Gastrocnemius medialis (tissue), 4 donors: ENCODE measurements around the gene MTREX. TPM values are rescaled to one million over a fixed set of nuclear protein-coding genes. Genes with fewer than 3 reads are reported as not detected.

ENCODE experiments used
- ATAC-seq, 2 donors: fragments of 150-250 bp; one replicate each; pipeline ENCODE4 v1.9.1; 2016
- DNase-seq, 2 donors: peaks; one replicate each; pipeline ENCODE4 v3.0.0-alpha.2; 2019
- H3K27ac ChIP-seq, 4 donors: fragments of 200-600 bp; sonication (generic); 1 replicate in 1 of 4; 2 replicates in 3 of 4; pipeline ENCODE4 v1.5.1; 2016 to 2018; ENCODE audit warnings: mild to moderate bottlenecking in 2 of 4, moderate library complexity in 1 of 4
- H3K27me3 ChIP-seq, 3 donors: fragments of 200-600 bp; sonication (generic) in 2 of 3; 1 replicate in 1 of 3; 2 replicates in 2 of 3; pipeline versions ENCODE4 v1.5.1 to v1.6.0; 2016 to 2019; ENCODE audit warnings: mild to moderate bottlenecking in 1 of 3, moderate library complexity in 1 of 3
- H3K36me3 ChIP-seq, 2 donors: fragments of 200-600 bp; sonication (generic) in 1 of 2; one replicate each; pipeline ENCODE4 v1.5.1; 2017 to 2018
- H3K4me1 ChIP-seq, 2 donors: fragments of 200-600 bp; sonication (generic) in 1 of 2; one replicate each; pipeline ENCODE4 v1.5.1; 2016 to 2017; ENCODE audit warnings: mild to moderate bottlenecking in 2 of 2
- H3K4me3 ChIP-seq, 4 donors: fragments of 200-600 bp; sonication (generic) in 3 of 4; 1 replicate in 1 of 4; 2 replicates in 3 of 4; pipeline ENCODE4 v1.5.1; 2016 to 2019; ENCODE audit warnings: mild to moderate bottlenecking in 2 of 4
- H3K9me3 ChIP-seq, 3 donors: fragments of 200-600 bp; sonication (generic) in 2 of 3; 1 replicate in 1 of 3; 2 replicates in 2 of 3; pipeline ENCODE4 v1.5.1; 2016 to 2019
- POLR2A ChIP-seq, 2 donors: fragments of 450-650 bp; IDR thresholded peaks; one replicate each; pipeline ENCODE4 v1.6.1; 2017; ENCODE audit warnings: antibody characterized with exemption in 2 of 2, mild to moderate bottlenecking in 2 of 2, moderate library complexity in 2 of 2
- in situ Hi-C, 4 donors: fragments of 200-750 bp; cut with MboI; loops; one replicate each; pipeline versions ENCODE4 v1.15.0 to v1.8.0; 2017; ENCODE audit warnings: low sequenced_read_pairs in 4 of 4
- intact Hi-C: fragments of 100-400 bp; cut with DNase I; formaldehyde crosslinking; loops from one replicate; pipeline ENCODE4 v1.15.1; 2023; ENCODE audit warnings: low total_unique reads
- total RNA-seq, 4 donors: library from RNA; depleted of rRNA; stranded (reverse); fragments of >200 nt; gene quantifications; one replicate each; pipeline versions ENCODE4 v1.1.0 to v1.2.3, GENCODE V29; 2016
- TF ChIP-seq, protein P1 (sequence below), 5 experiments: fragments of 450-650 bp in 3 of 5; fragments of 200-600 bp in 2 of 5; sonication (generic) in 2 of 5; IDR thresholded peaks in 4 of 5; conservative IDR thresholded peaks in 1 of 5; 1 replicate in 4 of 5; 2 replicates in 1 of 5; pipeline ENCODE4 v1.5.1; 2016 to 2019; ENCODE audit warnings: antibody characterized with exemption in 5 of 5, mild to moderate bottlenecking in 3 of 5, moderate library complexity in 3 of 5

The MTREX gene
- total RNA-seq, 4 donors from 2014 or later = 92.4 to 124 (median 109) TPM

DNA sequence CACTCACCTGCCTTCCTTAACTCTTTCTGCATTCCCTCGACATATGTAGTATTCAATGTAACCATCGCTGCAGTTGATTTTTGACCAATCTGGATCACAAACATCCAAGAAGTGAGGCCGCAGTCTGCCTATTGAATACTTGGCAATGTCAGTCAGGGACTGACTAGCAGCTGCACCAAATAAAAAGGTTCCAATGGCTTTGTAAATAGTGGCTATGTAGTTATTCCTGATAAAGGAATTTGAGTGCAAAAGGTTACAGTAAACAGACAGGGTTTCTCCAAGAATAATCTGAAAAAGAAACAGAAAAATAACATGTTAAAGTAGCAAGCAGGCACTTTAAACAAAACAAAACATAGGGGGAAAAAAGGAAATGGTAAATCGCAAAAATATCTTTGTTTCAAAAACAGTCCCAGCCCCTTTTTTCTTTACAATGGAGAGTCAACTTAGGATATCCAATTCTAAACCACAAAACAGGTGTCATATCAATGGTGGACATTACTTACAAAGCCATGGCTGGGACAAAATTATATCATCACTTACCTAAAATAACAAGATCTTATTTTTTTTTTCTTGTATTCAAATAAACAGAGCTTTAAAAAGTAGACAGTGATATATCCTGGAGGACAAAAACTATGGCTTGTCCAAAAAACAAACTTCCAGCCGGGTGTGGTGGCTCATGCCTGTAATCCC is 160.2 kb downstream of the MTREX start:
- in situ Hi-C loops (no loop called here), intact Hi-C loops (no loop called here)
- Histone ChIP-seq H3K27me3 (no peaks in the 10 kb centered on the region), H3K36me3 (peaks cover 0 to 19% of the 10 kb centered on the region in 2 donors), H3K4me3 (no peak overlapping the region), H3K27ac (peak overlapping the region; percentile 63 to 79 (median 67)), H3K4me1 (peaks cover 29 to 41% of the 10 kb centered on the region in 2 donors), H3K9me3 (no peaks in the 10 kb centered on the region)
- TF ChIP-seq POLR2A (IDR thresholded peaks at IDR 0.05) = no peak
- TF ChIP-seq, protein P1, sequence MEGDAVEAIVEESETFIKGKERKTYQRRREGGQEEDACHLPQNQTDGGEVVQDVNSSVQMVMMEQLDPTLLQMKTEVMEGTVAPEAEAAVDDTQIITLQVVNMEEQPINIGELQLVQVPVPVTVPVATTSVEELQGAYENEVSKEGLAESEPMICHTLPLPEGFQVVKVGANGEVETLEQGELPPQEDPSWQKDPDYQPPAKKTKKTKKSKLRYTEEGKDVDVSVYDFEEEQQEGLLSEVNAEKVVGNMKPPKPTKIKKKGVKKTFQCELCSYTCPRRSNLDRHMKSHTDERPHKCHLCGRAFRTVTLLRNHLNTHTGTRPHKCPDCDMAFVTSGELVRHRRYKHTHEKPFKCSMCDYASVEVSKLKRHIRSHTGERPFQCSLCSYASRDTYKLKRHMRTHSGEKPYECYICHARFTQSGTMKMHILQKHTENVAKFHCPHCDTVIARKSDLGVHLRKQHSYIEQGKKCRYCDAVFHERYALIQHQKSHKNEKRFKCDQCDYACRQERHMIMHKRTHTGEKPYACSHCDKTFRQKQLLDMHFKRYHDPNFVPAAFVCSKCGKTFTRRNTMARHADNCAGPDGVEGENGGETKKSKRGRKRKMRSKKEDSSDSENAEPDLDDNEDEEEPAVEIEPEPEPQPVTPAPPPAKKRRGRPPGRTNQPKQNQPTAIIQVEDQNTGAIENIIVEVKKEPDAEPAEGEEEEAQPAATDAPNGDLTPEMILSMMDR (IDR thresholded peaks at IDR 0.05 in 4 of 5, conservative IDR thresholded peaks at IDR 0.05 in 1 of 5) = no peak
- DNase-seq = no peak
- no peak for ATAC-seq

DNA sequence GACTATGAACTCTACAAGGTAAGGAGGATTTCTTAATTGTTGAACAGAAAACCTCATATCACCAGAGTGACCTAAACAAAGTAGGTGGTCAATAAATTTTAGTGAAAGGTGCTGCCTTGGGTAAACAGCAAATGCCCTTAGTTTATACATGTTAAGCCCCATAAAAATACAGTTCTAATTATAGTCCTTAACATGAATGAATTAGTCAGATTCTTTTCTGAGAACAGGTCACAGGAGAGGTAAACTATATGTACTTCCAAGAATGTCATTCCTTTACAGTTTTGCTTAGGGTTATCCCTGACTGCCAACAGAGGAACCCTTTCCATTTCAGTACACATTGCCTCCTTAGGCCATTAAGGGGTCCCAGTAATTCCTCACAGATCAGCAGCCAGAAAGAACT is 162.1 kb downstream of the MTREX start:
- H3K4me1 ChIP-seq = peaks cover 29 to 41% of the 10 kb centered on the region in 2 donors
- H3K4me3 ChIP-seq = no peak overlapping the region
- H3K27me3 ChIP-seq = no peaks in the 10 kb centered on the region
- no peak for TF ChIP-seq POLR2A (IDR thresholded peaks at IDR 0.05)
- TF ChIP-seq, protein P1 (IDR thresholded peaks at IDR 0.05 in 4 of 5, conservative IDR thresholded peaks at IDR 0.05 in 1 of 5) = no peak
- intact Hi-C loops (no loop called here), in situ Hi-C loops (no loop called here)
- peaks cover 0 to 18% of the 10 kb centered on the region in 2 donors for H3K36me3 ChIP-seq
- DNase-seq (no peak), ATAC-seq (peak; percentile 57 to 59)
- H3K27ac ChIP-seq = peak overlapping the region; percentile 63 to 79 (median 67)
- H3K9me3 ChIP-seq = no peaks in the 10 kb centered on the region

DNA sequence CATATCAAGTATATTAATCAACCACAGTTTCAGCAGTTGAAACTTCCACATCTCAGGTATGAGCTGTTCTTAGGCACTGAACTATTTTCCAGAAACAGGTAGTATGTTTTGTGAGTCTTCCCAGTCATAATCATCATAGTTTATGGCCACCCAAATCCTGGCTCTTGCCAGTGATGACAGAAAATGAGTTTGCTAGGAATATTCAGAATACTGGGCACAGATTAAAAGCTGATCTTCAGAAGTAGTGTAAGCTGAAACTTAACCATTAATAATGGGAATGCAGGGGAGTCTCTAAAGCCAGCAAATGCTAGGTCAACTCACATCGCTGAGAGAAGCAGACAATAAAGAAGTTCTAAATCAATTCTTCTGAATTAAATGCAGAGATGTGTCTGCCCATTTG is 162.5 kb downstream of the MTREX start:
- intact Hi-C loops (no loop called here), in situ Hi-C loops (no loop called here)
- Histone ChIP-seq H3K9me3 (no peaks in the 10 kb centered on the region), H3K27me3 (no peaks in the 10 kb centered on the region), H3K36me3 (peaks cover 0 to 14% of the 10 kb centered on the region in 2 donors), H3K4me3 (no peak overlapping the region), H3K27ac (peak overlapping the region; percentile 63 to 79 (median 67)), H3K4me1 (peaks cover 29 to 41% of the 10 kb centered on the region in 2 donors)
- ATAC-seq (no peak), DNase-seq (no peak)
- TF ChIP-seq, protein P1 (IDR thresholded peaks at IDR 0.05 in 4 of 5, conservative IDR thresholded peaks at IDR 0.05 in 1 of 5) = no peak
- TF ChIP-seq POLR2A (IDR thresholded peaks at IDR 0.05) = no peak

DNA sequence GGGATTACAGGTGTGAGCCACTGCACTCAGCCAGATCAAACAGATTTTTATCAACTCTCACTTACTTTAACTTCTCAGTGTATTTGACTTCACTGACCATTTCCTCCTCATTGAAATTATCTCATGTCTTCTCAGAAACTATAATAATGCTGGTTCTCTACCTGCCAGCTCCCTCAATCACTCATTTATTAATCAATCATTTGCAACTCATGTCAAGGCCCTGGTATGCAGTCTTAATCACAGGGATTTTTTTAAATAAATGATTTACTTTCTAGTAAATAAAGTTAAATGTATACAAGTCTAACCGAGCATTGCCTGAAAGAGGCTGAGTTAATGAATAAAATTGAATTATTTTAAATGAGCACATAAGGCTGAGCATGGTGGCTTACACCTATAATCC is 163.7 kb downstream of the MTREX start:
- DNase-seq = no peak
- no peaks in the 10 kb centered on the region for H3K27me3 ChIP-seq
- intact Hi-C loops (no loop called here), in situ Hi-C loops (no loop called here)
- peaks cover 29 to 36% of the 10 kb centered on the region in 2 donors for H3K4me1 ChIP-seq
- TF ChIP-seq, protein P1 (IDR thresholded peaks at IDR 0.05 in 4 of 5, conservative IDR thresholded peaks at IDR 0.05 in 1 of 5) = no peak
- TF ChIP-seq POLR2A (IDR thresholded peaks at IDR 0.05) = no peak
- peaks cover 0 to 11% of the 10 kb centered on the region in 2 donors for H3K36me3 ChIP-seq
- ATAC-seq = no peak
- H3K27ac ChIP-seq = no peak overlapping the region
- no peak overlapping the region for H3K4me3 ChIP-seq
- no peaks in the 10 kb centered on the region for H3K9me3 ChIP-seq
